Glomerular visceral epithelial cell (primary cell): Measurements from ENCODE around the gene PABPN1.
A peak's percentile ranks its signal among the peaks of the same experiment; 100 is the strongest.
"Not testable (repeated sequence)": the region's sequence is repeated elsewhere in the genome, so short reads cannot be mapped to it uniquely, and the experiment has no call there.

ENCODE experiments used
- DNase-seq: peaks from one replicate; pipeline ENCODE4 v3.0.0-alpha.2; 2016; ENCODE audit errors: extremely low spot score

Gene PABPN1

DNA sequence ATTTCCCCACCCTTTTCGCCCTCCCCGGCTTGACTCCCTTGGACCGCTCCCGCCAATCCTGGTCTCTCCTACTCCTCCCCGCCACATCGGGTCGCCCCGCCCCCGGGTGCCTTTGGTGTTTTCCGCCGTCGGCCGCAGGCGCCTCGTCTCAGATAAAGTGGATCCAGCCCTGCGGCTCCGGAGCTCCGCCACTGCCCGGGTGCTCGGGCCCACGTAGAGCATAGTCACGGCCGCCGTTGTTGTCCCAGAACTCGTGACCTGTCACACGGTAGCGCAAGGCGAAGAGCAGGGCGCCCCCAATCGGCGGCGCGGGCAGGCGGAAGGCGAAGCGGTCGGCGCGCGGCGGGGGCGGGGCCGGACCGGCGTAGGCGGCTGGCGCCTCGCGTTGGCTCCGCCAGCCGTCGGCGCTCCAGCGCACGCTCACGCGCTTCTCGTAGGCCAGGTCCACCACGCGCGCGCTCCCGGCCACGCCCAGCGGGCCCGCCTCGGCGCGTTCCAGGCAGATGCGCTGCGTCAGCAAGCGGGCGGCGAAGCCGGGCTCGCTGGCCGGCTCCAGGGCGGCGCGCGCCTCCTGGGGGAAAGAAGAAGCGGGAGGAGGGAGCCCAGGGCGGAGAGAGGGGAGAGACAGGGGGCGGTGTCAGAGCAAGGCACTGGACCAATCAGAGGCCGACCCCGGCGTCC, 19.8 kb upstream of the PABPN1 start:
- DNase-seq = peak; percentile 99

GRCh38 chr14:23301969-23302289, 19.3 kb upstream of the PABPN1 start:
- DNase-seq = no peak

GRCh38 chr14:23302290-23303225, 18.7 kb upstream of the PABPN1 start, which contains the start of gene PPP1R3E:
Gene PPP1R3E (minus strand): TSS chr14:23302859. CDS start chr14:23302576, 283 bp downstream.
- DNase-seq = peak; percentile 78

- peak; percentile 95 for DNase-seq
Observed at GRCh38 chr14:23306412-23307145, 14.7 kb upstream of the PABPN1 start, which contains the start of gene BCL2L2. Gene BCL2L2 (plus strand): TSS chr14:23306833. CDS start chr14:23307768, 935 bp downstream.

GRCh38 chr14:23307146-23307530, 14.1 kb upstream of the PABPN1 start:
- no peak for DNase-seq

DNA sequence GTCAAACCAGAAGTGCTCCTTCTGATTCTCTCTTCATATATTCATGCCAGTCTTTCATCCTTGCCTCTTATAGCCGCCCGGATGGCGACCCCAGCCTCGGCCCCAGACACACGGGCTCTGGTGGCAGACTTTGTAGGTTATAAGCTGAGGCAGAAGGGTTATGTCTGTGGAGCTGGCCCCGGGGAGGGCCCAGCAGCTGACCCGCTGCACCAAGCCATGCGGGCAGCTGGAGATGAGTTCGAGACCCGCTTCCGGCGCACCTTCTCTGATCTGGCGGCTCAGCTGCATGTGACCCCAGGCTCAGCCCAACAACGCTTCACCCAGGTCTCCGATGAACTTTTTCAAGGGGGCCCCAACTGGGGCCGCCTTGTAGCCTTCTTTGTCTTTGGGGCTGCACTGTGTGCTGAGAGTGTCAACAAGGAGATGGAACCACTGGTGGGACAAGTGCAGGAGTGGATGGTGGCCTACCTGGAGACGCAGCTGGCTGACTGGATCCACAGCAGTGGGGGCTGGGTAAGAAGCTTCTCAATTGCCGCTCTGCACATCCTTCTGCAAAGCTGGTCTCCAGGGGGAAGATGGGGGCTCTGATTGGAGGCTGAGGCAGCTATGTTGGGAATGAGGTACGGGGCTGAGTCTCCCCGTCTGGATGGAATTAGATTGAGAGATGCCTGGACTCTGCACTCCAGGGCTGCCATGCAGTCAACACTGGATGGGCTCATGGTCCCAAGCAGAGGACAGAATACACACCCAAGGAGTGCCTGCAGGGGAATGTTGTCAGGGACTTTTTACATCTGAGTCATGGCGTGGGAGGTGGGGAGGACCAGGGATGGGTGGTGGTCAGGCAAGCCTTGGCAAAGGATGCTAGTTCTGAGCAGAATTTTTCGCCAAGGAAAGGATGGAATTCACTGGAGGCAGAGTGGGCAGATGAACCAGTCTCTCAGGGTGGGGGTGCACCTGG, 13.3 kb upstream of the PABPN1 start:
- no peak for DNase-seq

GRCh38 chr14:23308721-23309445, 12.4 kb upstream of the PABPN1 start:
- no peak for DNase-seq

DNA sequence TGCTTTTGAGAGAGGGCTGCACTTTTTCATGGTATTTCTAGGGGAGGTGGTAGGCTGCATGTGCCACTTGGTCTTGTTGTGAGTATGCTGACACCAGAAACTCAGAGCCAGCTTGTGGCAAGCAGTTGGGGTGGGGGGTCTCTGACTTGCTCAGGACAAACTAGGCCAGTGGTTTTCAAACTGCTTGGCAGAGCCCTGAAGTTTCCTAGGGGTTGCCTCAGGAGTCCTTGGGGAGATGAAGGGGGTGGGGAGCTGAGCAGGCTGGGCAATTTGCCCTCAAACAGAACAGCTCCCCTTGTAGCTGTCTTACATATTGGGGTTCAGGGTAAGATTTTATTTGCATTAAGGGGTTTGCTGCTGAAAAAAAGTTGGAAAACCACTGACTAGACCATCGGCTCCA, 10.7 kb upstream of the PABPN1 start:
- no peak for DNase-seq

DNA sequence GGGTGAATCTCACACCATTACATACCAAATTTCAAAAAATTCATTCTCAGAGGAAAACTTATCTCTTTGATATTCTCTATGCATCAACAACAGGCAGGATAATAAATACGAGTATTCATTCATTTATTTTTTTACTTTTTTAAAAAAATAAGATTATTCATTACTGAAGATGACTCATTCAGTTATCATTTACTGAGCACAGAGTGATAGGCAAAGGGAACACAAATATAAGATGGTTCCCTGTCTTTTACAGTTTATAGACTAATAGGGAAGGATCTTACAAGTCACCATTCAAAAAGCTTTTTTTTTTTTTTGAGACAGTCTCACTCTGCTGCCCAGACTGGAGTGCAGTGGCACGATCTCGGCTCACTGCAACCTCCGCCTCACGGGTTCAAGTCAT, 5.0 kb upstream of the PABPN1 start:
- DNase-seq = no peak

DNA sequence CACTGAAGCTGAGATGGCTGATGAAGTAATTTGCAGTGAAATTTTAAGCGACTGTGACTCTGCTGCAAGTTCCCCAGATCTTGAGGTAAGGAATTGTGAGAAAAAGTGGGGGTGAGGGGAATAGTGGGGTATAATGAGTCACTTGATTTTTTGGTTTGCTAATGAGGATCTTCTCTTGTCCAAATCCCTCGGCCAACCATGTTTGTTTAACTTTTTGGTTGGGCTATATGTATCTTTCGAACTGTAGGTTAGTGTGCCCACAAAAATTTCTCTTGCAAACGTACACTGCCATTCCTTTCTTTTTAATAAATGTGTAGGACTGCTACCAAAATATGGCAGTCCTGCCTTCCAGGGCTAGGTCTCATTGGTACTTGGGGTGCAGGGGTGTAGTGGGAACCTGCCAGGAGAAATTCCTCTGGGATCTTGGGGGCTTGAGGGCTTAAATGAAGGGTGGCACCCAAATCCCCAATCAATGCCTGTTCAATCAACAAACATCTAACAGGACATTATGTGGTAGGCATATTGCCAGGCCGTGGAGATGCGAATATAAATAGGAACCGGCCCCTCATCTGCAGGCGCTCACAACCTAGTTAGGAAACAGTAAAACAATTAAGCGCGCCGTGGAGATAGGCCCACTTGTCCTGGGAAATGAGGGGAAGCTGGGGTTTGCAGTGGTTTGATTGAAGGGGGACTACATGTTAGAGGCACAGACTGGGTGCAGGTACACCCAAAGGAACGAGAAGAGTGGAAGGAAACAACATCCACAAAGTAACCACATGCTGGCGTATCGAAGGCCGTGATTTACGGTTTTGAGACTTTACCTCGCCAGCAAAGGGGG, 1.3 kb upstream of the PABPN1 start:
- DNase-seq = no peak

GRCh38 chr14:23321572-23322547, 603 bp downstream of the PABPN1 start:
- DNase-seq = peak; percentile 58

- no peak for DNase-seq
Observed at GRCh38 chr14:23322568-23323517, 1.6 kb downstream of the PABPN1 start.

DNA sequence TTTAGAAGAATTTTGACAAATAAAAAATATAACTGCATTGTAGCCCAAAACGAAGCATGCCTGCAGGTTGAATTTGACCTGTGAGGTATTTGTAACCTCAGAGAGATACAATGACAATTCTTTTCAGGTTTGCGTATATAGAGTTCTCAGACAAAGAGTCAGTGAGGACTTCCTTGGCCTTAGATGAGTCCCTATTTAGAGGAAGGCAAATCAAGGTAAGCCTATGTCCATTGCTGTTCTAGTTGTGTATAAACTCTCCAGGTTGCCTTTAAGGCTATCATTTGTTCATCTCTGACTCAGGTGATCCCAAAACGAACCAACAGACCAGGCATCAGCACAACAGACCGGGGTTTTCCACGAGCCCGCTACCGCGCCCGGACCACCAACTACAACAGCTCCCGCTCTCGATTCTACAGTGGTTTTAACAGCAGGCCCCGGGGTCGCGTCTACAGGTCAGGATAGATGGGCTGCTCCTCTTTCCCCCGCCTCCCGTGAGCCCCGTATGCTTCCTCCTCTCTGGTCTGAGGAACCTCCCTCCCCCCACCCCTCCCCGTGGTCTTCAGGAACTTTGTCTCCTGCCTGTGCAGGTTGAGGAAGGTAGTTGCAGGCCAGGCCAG, 2.7 kb downstream of the PABPN1 start:
- DNase-seq = no peak

- DNase-seq = no peak
Observed at GRCh38 chr14:23324455-23324846, 3.2 kb downstream of the PABPN1 start.

- no peak for DNase-seq
Observed at GRCh38 chr14:23324993-23325392, 3.7 kb downstream of the PABPN1 start.

DNA sequence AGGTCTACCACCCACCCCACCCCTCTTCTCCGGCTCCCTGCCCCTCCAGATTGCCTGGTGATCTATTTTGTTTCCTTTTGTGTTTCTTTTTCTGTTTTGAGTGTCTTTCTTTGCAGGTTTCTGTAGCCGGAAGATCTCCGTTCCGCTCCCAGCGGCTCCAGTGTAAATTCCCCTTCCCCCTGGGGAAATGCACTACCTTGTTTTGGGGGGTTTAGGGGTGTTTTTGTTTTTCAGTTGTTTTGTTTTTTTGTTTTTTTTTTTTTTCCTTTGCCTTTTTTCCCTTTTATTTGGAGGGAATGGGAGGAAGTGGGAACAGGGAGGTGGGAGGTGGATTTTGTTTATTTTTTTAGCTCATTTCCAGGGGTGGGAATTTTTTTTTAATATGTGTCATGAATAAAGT, 4.5 kb downstream of the PABPN1 start:
- not testable (repeated sequence) for DNase-seq
